Body of pancreas (tissue), 4 donors: ENCODE results near the gene NR4A1.

Experiments
- POLR2A ChIP-seq, 3 donors: fragments of 450-650 bp; IDR thresholded peaks; one replicate each; pipeline ENCODE4 v1.6.1; 2016; ENCODE audit warnings: antibody characterized with exemption in 3 of 3, mild to moderate bottlenecking in 2 of 3
- TF ChIP-seq, protein P1 (sequence below), 7 experiments: fragments of 450-650 bp in 4 of 7; fragments of 200-600 bp in 3 of 7; sonication (generic) in 3 of 7; IDR thresholded peaks; one replicate each; pipeline ENCODE4 v1.5.1; 2016 to 2019; ENCODE audit warnings: antibody characterized with exemption in 7 of 7

DNA sequence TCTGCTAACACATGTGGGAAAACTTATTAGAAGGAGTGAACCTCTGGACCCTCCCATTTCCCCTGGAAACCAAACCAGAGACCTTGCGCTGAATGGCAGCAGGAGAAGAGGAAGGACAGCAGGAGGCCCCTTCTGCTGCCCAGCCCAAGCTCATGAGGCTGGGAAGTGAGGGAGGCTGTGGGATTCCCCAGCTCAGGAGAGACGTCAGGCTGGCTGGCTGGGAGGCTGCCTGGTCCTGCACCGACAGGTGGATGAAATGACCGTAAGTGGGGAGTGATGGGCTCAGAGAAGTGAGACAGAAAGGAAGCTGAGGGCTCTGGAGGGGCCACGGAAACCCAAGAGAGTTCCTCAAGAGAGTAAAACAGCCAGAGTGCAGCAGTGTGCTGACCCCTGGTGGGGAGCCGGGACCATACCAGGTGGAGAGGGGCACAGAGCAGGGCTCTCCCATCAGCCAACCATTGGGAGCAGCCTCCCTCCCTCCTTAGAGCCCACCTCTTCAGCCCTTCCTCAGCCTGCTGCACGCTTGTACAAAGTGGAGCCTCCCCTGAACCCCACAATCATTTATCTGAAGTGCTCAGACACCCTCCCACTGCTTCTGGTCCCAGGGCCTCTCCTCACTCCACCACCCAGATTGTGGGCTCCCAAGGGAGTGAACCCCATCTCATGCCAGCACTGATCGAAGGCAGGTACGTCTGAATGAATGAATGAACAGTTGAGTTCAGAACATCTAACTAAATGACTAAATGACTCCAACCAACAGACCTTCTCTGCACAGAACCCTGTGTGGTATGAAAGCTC lies 30.5 kb upstream of the NR4A1 start:
- TF ChIP-seq, protein P1, sequence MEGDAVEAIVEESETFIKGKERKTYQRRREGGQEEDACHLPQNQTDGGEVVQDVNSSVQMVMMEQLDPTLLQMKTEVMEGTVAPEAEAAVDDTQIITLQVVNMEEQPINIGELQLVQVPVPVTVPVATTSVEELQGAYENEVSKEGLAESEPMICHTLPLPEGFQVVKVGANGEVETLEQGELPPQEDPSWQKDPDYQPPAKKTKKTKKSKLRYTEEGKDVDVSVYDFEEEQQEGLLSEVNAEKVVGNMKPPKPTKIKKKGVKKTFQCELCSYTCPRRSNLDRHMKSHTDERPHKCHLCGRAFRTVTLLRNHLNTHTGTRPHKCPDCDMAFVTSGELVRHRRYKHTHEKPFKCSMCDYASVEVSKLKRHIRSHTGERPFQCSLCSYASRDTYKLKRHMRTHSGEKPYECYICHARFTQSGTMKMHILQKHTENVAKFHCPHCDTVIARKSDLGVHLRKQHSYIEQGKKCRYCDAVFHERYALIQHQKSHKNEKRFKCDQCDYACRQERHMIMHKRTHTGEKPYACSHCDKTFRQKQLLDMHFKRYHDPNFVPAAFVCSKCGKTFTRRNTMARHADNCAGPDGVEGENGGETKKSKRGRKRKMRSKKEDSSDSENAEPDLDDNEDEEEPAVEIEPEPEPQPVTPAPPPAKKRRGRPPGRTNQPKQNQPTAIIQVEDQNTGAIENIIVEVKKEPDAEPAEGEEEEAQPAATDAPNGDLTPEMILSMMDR (IDR thresholded peaks at IDR 0.05): peak; percentile 40 to 70 (median 60)
- TF ChIP-seq POLR2A (IDR thresholded peaks at IDR 0.05): no peak
